ENCODE results near the gene C1orf159. TPM values are rescaled to one million over a fixed set of nuclear protein-coding genes. Genes with fewer than 3 reads are reported as not detected.
A peak's percentile ranks its signal among the peaks of the same experiment; 100 is the strongest.
"Not testable (repeated sequence)": the region's sequence is repeated elsewhere in the genome, so short reads cannot be mapped to it uniquely, and the experiment has no call there.

The C1orf159 gene
- polyA plus RNA-seq, 2 of the 4 experiments (the other 2 are of a cell fraction), result 4.0 to 10.2 TPM

GRCh38 chr1:1065940-1066304 lies 50.0 kb downstream of the C1orf159 start:
- DNase-seq (ENCODE audit: low read depth in 1 of 2, low spot score in 1 of 2); H3K27ac ChIP-seq; POLR2A ChIA-PET; H3K4me2 ChIP-seq; H3K4me3 ChIP-seq; H3K9me3 ChIP-seq; ATAC-seq; FAIRE-seq: not testable (repeated sequence)
- WGBS (ENCODE audit: missing lambda C conversion rate), result 75% methylated on average over 9 of the region's 11 CpGs
- CTCF ChIA-PET, result interaction anchor here (1.0 to 8.8 kb wide), 6 partner anchors 14 to 83 kb away, joined by 3 to 126 read pairs (median 19); partner anchors contain the start of genes AGRN, ISG15 and PERM1
- peaks cover 52% of the 10 kb centered on the region for H3K4me1 ChIP-seq

DNA sequence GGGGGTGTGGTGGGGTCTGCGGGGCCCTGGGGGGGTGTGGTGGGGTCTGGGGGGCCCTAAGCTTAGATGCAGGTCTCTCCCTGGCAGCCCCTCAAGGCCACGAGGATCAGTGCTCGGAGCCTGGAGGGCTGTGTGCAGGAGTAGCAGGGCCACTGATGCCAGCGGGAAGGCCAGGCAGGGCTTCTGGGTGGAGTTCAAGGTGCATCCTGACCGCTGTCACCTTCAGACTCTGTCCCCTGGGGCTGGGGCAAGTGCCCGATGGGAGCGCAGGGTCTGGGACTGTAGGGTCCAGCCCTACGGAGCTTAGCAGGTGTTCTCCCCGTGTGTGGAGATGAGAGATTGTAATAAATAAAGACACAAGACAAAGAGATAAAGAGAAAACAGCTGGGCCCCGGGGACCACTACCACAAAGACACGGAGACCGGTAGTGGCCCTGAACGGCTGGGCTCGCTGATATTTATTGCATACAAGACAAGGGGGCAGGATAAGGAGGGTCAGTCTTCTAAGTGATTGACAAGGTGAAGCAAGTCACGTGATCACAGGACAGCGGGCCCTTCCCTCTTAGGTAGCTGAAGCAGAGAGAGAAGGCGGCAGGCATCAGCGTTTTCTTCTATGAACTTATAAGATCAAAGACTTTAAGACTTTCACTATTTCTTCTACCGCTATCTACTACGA lies 50.5 kb downstream of the C1orf159 start:
- TF ChIP-seq ATOH8 (CRISPR knock-in tag; IDR thresholded peaks at IDR 0.05; ENCODE audit: low read depth), result no peak
- no peak for TF ChIP-seq NFE2L2 (conservative IDR thresholded peaks at IDR 0.05; ENCODE audit: low read length)
- TF ChIP-seq HOXB13 (CRISPR knock-in tag; IDR thresholded peaks at IDR 0.05; ENCODE audit: low read depth), result no peak
- TF ChIP-seq SREBF2 (IDR thresholded peaks at IDR 0.05), result no peak
- no peak for TF ChIP-seq BHLHE40 (IDR thresholded peaks at IDR 0.05; ENCODE audit: low read depth, low read length)
- TF ChIP-seq RFX5 (IDR thresholded peaks at IDR 0.05), result no peak
- TF ChIP-seq TFCP2L1 (CRISPR knock-in tag; IDR thresholded peaks at IDR 0.05), result no peak
- TF ChIP-seq KDM1A (IDR thresholded peaks at IDR 0.05; ENCODE audit: low read depth), result no peak
- no peak for TF ChIP-seq ZNF302 (CRISPR knock-in tag; IDR thresholded peaks at IDR 0.05)
- TF ChIP-seq CHD4 (IDR thresholded peaks at IDR 0.05; ENCODE audit: borderline replicate concordance), result no peak
- TF ChIP-seq, protein P1, sequence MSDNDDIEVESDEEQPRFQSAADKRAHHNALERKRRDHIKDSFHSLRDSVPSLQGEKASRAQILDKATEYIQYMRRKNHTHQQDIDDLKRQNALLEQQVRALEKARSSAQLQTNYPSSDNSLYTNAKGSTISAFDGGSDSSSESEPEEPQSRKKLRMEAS (IDR thresholded peaks at IDR 0.05), result no peak
- no peak for TF ChIP-seq ZFP36 (IDR thresholded peaks at IDR 0.05; ENCODE audit: borderline replicate concordance, partially characterized antibody)
- no peak for TF ChIP-seq HOXB5 (CRISPR knock-in tag; IDR thresholded peaks at IDR 0.05)
- TF ChIP-seq GATA3 (IDR thresholded peaks at IDR 0.05; ENCODE audit: borderline replicate concordance), result no peak
- no peak for TF ChIP-seq CBX2 (IDR thresholded peaks at IDR 0.05; ENCODE audit: borderline replicate concordance, low read depth)
- no peak for TF ChIP-seq FOSL2 (IDR thresholded peaks at IDR 0.05)
- TF ChIP-seq FOSL2 (CRISPR knock-in tag; IDR thresholded peaks at IDR 0.05), result no peak
- DNase-seq (ENCODE audit: low read depth in 1 of 2, low spot score in 1 of 2) (no peak), FAIRE-seq (no peak), ATAC-seq (no peak)
- peak overlapping the region in 1 of 2 experiments; percentile 57; a peak in 2 of 6 replicates for H3K27ac ChIP-seq
- POLR2A ChIA-PET, result no interaction called here
- H3K9me3 ChIP-seq, result no peaks in the 10 kb centered on the region
- no peak overlapping the region for H3K4me3 ChIP-seq
- peaks cover 47% of the 10 kb centered on the region for H3K4me1 ChIP-seq
- CTCF ChIA-PET, result interaction anchor here (1.0 to 8.8 kb wide), 8 partner anchors 14 to 83 kb away, joined by 3 to 126 read pairs (median 21); partner anchors contain the start of genes AGRN, ISG15 and PERM1
- no peak overlapping the region for H3K4me2 ChIP-seq
- 72% methylated on average over 16 of the region's 20 CpGs for WGBS (ENCODE audit: missing lambda C conversion rate)

DNA sequence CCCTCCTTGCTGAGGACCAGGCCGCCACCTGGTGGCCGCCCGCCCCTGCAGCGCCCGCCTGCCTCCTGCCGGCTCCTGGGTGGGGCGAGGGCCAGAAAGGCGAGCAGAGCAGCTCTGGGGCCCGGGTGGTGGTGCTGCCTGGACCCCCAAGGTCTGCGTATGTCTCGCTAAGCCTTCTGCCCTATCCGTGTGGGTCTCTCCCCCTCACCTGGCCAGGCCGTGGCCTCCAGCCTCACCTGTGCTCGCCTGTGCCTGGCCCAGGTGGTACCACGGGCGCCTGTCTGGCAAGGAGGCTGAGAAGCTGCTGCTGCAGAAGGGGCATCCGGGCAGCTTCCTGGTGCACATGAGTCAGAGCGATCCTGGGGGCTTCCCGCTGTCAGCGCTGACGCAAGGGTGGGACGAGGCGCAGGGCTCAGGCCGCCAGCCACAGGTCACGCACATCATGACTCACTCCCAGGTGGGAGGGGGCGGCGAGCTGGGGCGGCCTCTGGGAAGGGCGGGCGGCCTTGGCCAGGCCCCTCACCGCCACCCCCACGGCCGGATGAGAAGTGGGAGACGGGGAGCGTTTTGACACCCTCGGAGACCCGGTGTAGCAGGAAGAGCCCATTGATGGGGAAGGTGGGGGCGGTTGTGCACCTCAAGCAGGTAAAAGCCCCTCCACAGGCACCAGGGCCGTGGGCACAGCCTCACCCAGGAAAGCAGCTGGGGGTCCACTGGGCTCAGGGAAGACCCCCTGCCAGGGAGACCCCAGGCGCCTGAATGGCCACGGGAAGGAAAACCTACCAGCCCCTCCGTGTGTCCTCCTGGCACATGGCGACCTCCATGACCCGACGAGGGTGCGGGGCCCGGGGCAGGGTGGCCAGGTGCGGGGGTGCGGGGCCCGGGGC lies 51.7 kb downstream of the C1orf159 start:
- peak overlapping the region; percentile 95 for H3K4me2 ChIP-seq
- peak overlapping the region; percentile 76 to 88 for H3K27ac ChIP-seq
- H3K4me1 ChIP-seq, result peaks cover 36% of the 10 kb centered on the region
- no peaks in the 10 kb centered on the region for H3K9me3 ChIP-seq
- no peak for FAIRE-seq
- peak; percentile 58 to 82 for ATAC-seq
- 31% methylated on average over 3 of the region's 50 CpGs for WGBS (ENCODE audit: missing lambda C conversion rate)
- H3K4me3 ChIP-seq, result peak overlapping the region; percentile 32; the same call in 2 of the 3 replicates
- ChIA-PET CTCF (interaction anchor here (0.8 to 8.8 kb wide), 28 partner anchors 8 to 235 kb away, joined by 3 to 126 read pairs (median 5); partner anchors contain the start of genes AGRN, HES4, ISG15 and PERM1), POLR2A (interaction anchor here (0.6 to 1.0 kb wide), 4 partner anchors 15 to 160 kb away, joined by 3 to 5 read pairs (median 4); partner anchors contain the start of gene AGRN)
- TF ChIP-seq EP300 (IDR thresholded peaks at IDR 0.05) (peak in 1 of 2 experiments; percentile 68; a peak in 2 of 5 replicates), SMC3 (IDR thresholded peaks at IDR 0.05) (peak; percentile 86), HDAC2 (IDR thresholded peaks at IDR 0.05) (no peak), RAD21 (conservative IDR thresholded peaks at IDR 0.05 in 1 of 2, IDR thresholded peaks at IDR 0.05 in 1 of 2) (peak; percentile 68 to 81), FOSL2 (IDR thresholded peaks at IDR 0.05) (peak; percentile 41; the same call in 1 of the 2 replicates), FOSL2 (CRISPR knock-in tag; IDR thresholded peaks at IDR 0.05) (peak; percentile 91), SREBF2 (IDR thresholded peaks at IDR 0.05) (no peak), CEBPB (IDR thresholded peaks at IDR 0.05) (peak in 1 of 2 experiments; percentile 17; a peak in 1 of 4 replicates), JUN (IDR thresholded peaks at IDR 0.05) (peak in 1 of 2 experiments; percentile 37; a peak in 1 of 5 replicates), JUNB (IDR thresholded peaks at IDR 0.05) (0 out of 2 replicates have a peak, but pooled peaks have one; percentile 46)
- TF ChIP-seq, protein P2, sequence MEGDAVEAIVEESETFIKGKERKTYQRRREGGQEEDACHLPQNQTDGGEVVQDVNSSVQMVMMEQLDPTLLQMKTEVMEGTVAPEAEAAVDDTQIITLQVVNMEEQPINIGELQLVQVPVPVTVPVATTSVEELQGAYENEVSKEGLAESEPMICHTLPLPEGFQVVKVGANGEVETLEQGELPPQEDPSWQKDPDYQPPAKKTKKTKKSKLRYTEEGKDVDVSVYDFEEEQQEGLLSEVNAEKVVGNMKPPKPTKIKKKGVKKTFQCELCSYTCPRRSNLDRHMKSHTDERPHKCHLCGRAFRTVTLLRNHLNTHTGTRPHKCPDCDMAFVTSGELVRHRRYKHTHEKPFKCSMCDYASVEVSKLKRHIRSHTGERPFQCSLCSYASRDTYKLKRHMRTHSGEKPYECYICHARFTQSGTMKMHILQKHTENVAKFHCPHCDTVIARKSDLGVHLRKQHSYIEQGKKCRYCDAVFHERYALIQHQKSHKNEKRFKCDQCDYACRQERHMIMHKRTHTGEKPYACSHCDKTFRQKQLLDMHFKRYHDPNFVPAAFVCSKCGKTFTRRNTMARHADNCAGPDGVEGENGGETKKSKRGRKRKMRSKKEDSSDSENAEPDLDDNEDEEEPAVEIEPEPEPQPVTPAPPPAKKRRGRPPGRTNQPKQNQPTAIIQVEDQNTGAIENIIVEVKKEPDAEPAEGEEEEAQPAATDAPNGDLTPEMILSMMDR (IDR thresholded peaks at IDR 0.05), result peak; percentile 78
- TF ChIP-seq, protein P1 (IDR thresholded peaks at IDR 0.05), result peak; percentile 27; the same call in 1 of the 2 replicates
- DNase-seq (ENCODE audit: low read depth in 1 of 2, low spot score in 1 of 2), result peak; percentile 67 to 78
